Astrocyte (in vitro differentiated cells and primary cell): Measurements from ENCODE around the gene MAN1C1. TPM values are rescaled to one million over a fixed set of nuclear protein-coding genes. Genes with fewer than 3 reads are reported as not detected.

Experiments
- DNase-seq: peaks from one replicate; pipeline ENCODE4 v3.0.0-alpha.2; 2010; ENCODE audit warnings: low read depth
- FAIRE-seq: peaks from 2 replicates; lab custom pipeline; 2011; peaks lifted over from hg19 to GRCh38; lab: Jason Lieb, UNC
- H2AFZ ChIP-seq: 2 replicates; pipeline ENCODE4 v1.6.0; 2012; ENCODE audit warnings: low read depth, low read length, inconsistent platforms
- H3K27ac ChIP-seq: 2 replicates; pipeline ENCODE4 v1.5.1; 2011; ENCODE audit warnings: low read depth, low read length, inconsistent platforms
- H3K27me3 ChIP-seq: 2 replicates; pipeline ENCODE4 v1.6.0; 2011; ENCODE audit warnings: low read length, inconsistent platforms; ENCODE audit not compliant: insufficient read depth
- H3K36me3 ChIP-seq: 2 replicates; pipeline ENCODE4 v1.5.1; 2011; ENCODE audit warnings: low read length, inconsistent platforms; ENCODE audit not compliant: insufficient read depth
- H3K4me1 ChIP-seq: 2 replicates; pipeline ENCODE4 v1.5.1; 2011; ENCODE audit warnings: low read length, inconsistent platforms; ENCODE audit not compliant: insufficient read depth
- H3K4me2 ChIP-seq: 2 replicates; pipeline ENCODE4 v1.6.0; 2012; ENCODE audit warnings: low read length, inconsistent platforms
- H3K4me3 ChIP-seq: 2 replicates; pipeline ENCODE4 v1.5.1; 2011; ENCODE audit warnings: low read depth, mild to moderate bottlenecking, low read length, inconsistent platforms; ENCODE audit not compliant: insufficient read depth
- H3K79me2 ChIP-seq: 2 replicates; pipeline ENCODE4 v1.6.0; 2012; ENCODE audit warnings: mild to moderate bottlenecking, low read length, inconsistent platforms; ENCODE audit not compliant: insufficient read depth
- H3K9ac ChIP-seq: 2 replicates; pipeline ENCODE4 v1.6.0; 2012; ENCODE audit warnings: mild to moderate bottlenecking, low read length, inconsistent platforms
- H3K9me3 ChIP-seq: 2 replicates; pipeline ENCODE4 v1.5.1; 2012; ENCODE audit warnings: low read depth, mild to moderate bottlenecking, low read length, inconsistent platforms; ENCODE audit not compliant: insufficient read depth
- H4K20me1 ChIP-seq: 2 replicates; pipeline ENCODE4 v1.6.0; 2012; ENCODE audit warnings: low read length, inconsistent platforms; ENCODE audit not compliant: insufficient read depth
- H3K27ac Mint-ChIP-seq: one replicate; pipeline ENCODE4 v1.8.0; 2021; ENCODE audit warnings: mild to moderate bottlenecking, mixed read lengths; ENCODE audit not compliant: unreplicated experiment
- H3K27me3 Mint-ChIP-seq: one replicate; pipeline ENCODE4 v1.8.0; 2021; ENCODE audit warnings: low read depth, mixed read lengths; ENCODE audit not compliant: unreplicated experiment
- H3K36me3 Mint-ChIP-seq: one replicate; pipeline ENCODE4 v1.8.0; 2021; ENCODE audit warnings: low read depth, mixed read lengths; ENCODE audit not compliant: unreplicated experiment
- H3K4me1 Mint-ChIP-seq: one replicate; pipeline ENCODE4 v1.8.0; 2021; ENCODE audit warnings: low read depth, mixed read lengths; ENCODE audit not compliant: unreplicated experiment
- H3K4me3 Mint-ChIP-seq: one replicate; pipeline ENCODE4 v1.8.0; 2021; ENCODE audit warnings: mild to moderate bottlenecking, moderate library complexity, mixed read lengths; ENCODE audit not compliant: unreplicated experiment
- H3K9me3 Mint-ChIP-seq: one replicate; pipeline ENCODE4 v1.8.0; 2021; ENCODE audit warnings: mild to moderate bottlenecking, mixed read lengths; ENCODE audit not compliant: unreplicated experiment
- EZH2 ChIP-seq: IDR thresholded peaks from 2 replicates; pipeline ENCODE4 v1.6.1; 2012; ENCODE audit warnings: mild to moderate bottlenecking, low read length, inconsistent platforms; ENCODE audit not compliant: insufficient read depth
- total RNA-seq: library from RNA; stranded (reverse); gene quantifications from 2 replicates; pipeline ENCODE4 v1.2.1, GENCODE V29; 2021
- TF ChIP-seq, protein P1 (sequence below): IDR thresholded peaks from 2 replicates; pipeline ENCODE4 v1.5.1; 2011; ENCODE audit warnings: low read depth, mild to moderate bottlenecking, inconsistent platforms, low read length, moderate library complexity; ENCODE audit not compliant: insufficient read depth

The MAN1C1 gene
- total RNA-seq, 1 donor from 2014 or later, result 0.86 TPM

DNA sequence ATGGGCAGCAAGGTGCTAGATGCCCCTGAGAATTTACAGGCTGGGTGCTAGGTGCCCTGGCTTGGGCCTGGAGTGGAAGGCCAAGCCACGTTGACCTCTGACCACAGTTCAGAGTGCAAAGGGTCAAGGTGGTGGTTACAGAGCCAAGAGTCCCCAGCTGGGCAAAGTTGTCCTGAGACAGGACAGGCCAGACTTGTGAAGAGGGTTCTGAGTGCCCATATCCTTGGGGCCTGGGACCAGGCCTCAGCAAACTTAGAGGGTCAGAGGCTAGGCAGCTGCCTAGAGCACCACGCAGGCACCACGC is 164.5 kb downstream of the MAN1C1 start:
- no peaks in the 10 kb centered on the region for H3K36me3 Mint-ChIP-seq
- H3K36me3 ChIP-seq, result no peaks in the 10 kb centered on the region
- no peak overlapping the region for H3K4me3 Mint-ChIP-seq
- peaks cover 2% of the 10 kb centered on the region for H3K4me1 ChIP-seq
- H3K27me3 Mint-ChIP-seq, result peaks cover 36% of the 10 kb centered on the region
- no peak overlapping the region for H3K27ac ChIP-seq
- H3K9ac ChIP-seq, result no peak overlapping the region
- no peak overlapping the region for H2AFZ ChIP-seq
- no peak overlapping the region for H3K4me3 ChIP-seq
- TF ChIP-seq, protein P1, sequence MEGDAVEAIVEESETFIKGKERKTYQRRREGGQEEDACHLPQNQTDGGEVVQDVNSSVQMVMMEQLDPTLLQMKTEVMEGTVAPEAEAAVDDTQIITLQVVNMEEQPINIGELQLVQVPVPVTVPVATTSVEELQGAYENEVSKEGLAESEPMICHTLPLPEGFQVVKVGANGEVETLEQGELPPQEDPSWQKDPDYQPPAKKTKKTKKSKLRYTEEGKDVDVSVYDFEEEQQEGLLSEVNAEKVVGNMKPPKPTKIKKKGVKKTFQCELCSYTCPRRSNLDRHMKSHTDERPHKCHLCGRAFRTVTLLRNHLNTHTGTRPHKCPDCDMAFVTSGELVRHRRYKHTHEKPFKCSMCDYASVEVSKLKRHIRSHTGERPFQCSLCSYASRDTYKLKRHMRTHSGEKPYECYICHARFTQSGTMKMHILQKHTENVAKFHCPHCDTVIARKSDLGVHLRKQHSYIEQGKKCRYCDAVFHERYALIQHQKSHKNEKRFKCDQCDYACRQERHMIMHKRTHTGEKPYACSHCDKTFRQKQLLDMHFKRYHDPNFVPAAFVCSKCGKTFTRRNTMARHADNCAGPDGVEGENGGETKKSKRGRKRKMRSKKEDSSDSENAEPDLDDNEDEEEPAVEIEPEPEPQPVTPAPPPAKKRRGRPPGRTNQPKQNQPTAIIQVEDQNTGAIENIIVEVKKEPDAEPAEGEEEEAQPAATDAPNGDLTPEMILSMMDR, result no peak
- TF ChIP-seq EZH2, result no peak
- H3K27me3 ChIP-seq, result no peaks in the 10 kb centered on the region
- no peak overlapping the region for H3K27ac Mint-ChIP-seq
- H3K9me3 ChIP-seq, result no peaks in the 10 kb centered on the region
- H4K20me1 ChIP-seq, result no peaks in the 10 kb centered on the region
- H3K4me2 ChIP-seq, result no peak overlapping the region
- FAIRE-seq (no peak), DNase-seq (no peak)
- H3K79me2 ChIP-seq, result no peaks in the 10 kb centered on the region
- H3K4me1 Mint-ChIP-seq, result peaks cover 4% of the 10 kb centered on the region
- H3K9me3 Mint-ChIP-seq, result no peaks in the 10 kb centered on the region

DNA sequence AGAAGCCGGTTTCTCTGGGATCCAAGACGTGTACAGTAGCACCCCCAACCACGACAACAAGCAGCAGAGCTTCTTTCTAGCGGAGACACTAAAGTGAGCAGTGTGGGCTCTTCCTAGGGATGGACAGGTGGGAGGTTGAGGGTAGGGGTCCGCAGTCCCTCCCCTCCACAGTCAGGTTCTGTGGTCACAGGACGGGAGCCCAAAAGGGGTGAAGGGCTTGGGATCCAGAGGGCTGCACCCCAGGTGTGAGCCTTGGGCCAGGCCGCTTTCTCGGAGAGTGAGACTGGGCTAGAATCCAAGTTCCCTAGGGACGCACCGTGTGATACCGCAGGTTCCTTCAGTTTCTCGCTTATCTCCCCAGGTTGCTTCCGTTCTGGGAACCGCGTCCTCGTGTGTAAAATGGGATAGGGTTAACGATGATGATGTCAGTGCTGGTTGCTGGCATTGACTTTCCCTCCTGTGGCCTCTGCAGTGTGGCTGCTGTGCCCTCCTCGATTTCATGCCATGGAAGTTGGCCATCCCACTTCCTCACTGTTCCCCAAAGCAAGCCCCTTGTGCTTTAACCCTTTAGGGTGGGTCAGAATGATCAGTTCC is 166.1 kb downstream of the MAN1C1 start:
- no peak overlapping the region for H3K9ac ChIP-seq
- H3K9me3 ChIP-seq, result no peaks in the 10 kb centered on the region
- H3K79me2 ChIP-seq, result no peaks in the 10 kb centered on the region
- FAIRE-seq, result no peak
- H4K20me1 ChIP-seq, result no peaks in the 10 kb centered on the region
- DNase-seq, result no peak
- H3K36me3 ChIP-seq, result no peaks in the 10 kb centered on the region
- TF ChIP-seq, protein P1, result no peak
- no peak for TF ChIP-seq EZH2
- no peak overlapping the region for H3K4me3 ChIP-seq
- H3K27me3 ChIP-seq, result no peaks in the 10 kb centered on the region
- H3K9me3 Mint-ChIP-seq, result no peaks in the 10 kb centered on the region
- H3K27ac Mint-ChIP-seq, result no peak overlapping the region
- H2AFZ ChIP-seq, result no peak overlapping the region
- H3K36me3 Mint-ChIP-seq, result no peaks in the 10 kb centered on the region
- peaks cover 32% of the 10 kb centered on the region for H3K27me3 Mint-ChIP-seq
- H3K4me3 Mint-ChIP-seq, result no peak overlapping the region
- H3K27ac ChIP-seq, result no peak overlapping the region
- peaks cover 14% of the 10 kb centered on the region for H3K4me1 ChIP-seq
- H3K4me1 Mint-ChIP-seq, result peaks cover 15% of the 10 kb centered on the region
- H3K4me2 ChIP-seq, result no peak overlapping the region

GRCh38 chr1:25784575-25785051 is 168.0 kb downstream of the MAN1C1 start:
- Histone ChIP-seq H3K36me3 (no peaks in the 10 kb centered on the region), H3K27me3 (no peaks in the 10 kb centered on the region), H3K9ac (no peak overlapping the region), H3K4me2 (no peak overlapping the region), H3K9me3 (no peaks in the 10 kb centered on the region), H2AFZ (no peak overlapping the region), H3K4me3 (no peak overlapping the region), H3K79me2 (no peaks in the 10 kb centered on the region), H4K20me1 (no peaks in the 10 kb centered on the region), H3K27ac (no peak overlapping the region), H3K4me1 (peaks cover 14% of the 10 kb centered on the region)
- Mint-ChIP-seq H3K36me3 (no peaks in the 10 kb centered on the region), H3K4me1 (peaks cover 15% of the 10 kb centered on the region), H3K27me3 (peaks cover 20% of the 10 kb centered on the region), H3K4me3 (no peak overlapping the region), H3K27ac (no peak overlapping the region), H3K9me3 (no peaks in the 10 kb centered on the region)
- DNase-seq (no peak), FAIRE-seq (no peak)
- no peak for TF ChIP-seq EZH2
- TF ChIP-seq, protein P1, result no peak
